Retinal pigment epithelial cell (primary cell): ENCODE results near the gene MYOCOS.

Source experiments
- DNase-seq: peaks from one replicate; pipeline ENCODE4 v3.0.0-alpha.2; 2010; ENCODE audit warnings: low read depth
- H3K4me3 ChIP-seq: 2 replicates; pipeline ENCODE4 v1.5.1; 2011; ENCODE audit warnings: mild to moderate bottlenecking, low read length, control low read depth, moderate library complexity
- TF ChIP-seq, protein P1 (sequence below): conservative IDR thresholded peaks from 2 replicates; pipeline ENCODE4 v1.5.1; 2011; ENCODE audit warnings: low read depth, low read length, control low read depth, inconsistent platforms

MYOCOS gene

DNA sequence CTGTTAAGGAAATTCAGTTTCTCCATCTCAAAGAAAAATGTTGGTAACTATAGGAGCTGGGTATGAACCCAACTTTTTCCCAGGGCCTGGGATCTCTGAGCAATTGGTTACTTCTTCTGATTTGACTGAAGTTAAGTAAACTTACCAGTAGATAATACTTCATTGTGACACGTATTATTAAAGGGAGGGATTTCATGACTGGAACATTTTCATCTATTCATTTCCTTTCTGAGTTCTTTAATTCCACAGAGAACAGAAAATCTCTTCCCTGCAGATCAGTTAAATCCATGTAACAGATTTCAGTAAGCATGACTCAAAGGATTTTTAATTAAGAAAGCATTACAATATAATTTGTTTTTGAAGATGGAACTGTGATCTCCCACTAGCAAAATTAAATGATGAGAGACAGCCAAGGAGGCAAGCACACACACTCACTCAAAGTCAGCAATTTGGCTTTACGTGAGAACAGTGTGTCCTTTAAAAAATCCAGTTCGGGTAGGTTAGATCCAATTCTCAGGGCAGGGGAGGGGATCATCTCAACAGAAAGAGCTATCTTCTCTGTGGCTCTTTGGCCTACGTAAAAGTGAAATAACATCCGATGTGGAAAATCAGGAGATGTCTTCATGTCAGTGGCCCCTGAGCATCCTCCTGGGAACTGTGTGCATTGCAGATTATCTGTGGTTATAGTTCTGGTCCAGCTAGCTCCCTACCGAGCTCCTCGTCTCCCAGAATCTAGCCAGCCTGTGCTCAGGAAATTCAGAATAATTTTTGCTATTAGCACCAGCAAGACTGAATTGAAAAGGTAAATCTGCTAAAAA, 41.2 kb downstream of the MYOCOS start:
- no peak for DNase-seq
- TF ChIP-seq, protein P1, sequence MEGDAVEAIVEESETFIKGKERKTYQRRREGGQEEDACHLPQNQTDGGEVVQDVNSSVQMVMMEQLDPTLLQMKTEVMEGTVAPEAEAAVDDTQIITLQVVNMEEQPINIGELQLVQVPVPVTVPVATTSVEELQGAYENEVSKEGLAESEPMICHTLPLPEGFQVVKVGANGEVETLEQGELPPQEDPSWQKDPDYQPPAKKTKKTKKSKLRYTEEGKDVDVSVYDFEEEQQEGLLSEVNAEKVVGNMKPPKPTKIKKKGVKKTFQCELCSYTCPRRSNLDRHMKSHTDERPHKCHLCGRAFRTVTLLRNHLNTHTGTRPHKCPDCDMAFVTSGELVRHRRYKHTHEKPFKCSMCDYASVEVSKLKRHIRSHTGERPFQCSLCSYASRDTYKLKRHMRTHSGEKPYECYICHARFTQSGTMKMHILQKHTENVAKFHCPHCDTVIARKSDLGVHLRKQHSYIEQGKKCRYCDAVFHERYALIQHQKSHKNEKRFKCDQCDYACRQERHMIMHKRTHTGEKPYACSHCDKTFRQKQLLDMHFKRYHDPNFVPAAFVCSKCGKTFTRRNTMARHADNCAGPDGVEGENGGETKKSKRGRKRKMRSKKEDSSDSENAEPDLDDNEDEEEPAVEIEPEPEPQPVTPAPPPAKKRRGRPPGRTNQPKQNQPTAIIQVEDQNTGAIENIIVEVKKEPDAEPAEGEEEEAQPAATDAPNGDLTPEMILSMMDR, result no peak
- no peak overlapping the region for H3K4me3 ChIP-seq

DNA sequence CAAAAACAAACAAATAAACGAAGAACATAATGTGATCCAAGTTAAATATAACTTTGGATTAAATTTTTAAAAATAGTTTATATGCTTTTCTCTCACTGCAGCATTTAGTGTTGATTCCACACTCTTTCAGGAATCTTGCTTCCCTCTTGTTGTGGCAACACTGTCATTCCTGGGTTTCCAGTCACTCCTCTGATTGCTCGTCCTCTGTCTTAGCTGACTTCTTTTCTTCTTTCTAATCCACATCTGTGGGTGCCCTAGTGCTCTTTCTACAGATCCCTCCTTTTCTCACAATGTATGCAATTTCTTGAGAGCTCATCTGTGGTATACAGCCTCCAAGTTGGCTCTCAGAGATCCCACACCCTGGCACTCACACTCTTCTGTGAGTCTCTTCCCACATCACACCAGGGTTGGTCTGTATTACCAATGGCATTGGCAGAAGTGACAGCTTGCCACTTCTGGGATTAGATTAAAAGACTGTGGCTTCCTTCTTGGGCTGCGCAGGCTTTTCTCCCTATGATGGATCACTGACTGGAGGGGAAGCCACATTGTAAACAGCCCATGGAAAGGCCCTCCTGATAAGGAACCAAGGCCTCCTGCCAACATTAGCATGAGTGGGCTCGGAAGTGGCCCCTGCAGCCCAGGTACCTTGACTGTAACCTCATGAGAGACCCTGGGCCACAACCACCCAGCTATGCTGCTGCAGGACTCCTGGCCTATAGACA, 42.0 kb downstream of the MYOCOS start:
- no peak overlapping the region for H3K4me3 ChIP-seq
- DNase-seq, result no peak
- TF ChIP-seq, protein P1, result no peak

DNA sequence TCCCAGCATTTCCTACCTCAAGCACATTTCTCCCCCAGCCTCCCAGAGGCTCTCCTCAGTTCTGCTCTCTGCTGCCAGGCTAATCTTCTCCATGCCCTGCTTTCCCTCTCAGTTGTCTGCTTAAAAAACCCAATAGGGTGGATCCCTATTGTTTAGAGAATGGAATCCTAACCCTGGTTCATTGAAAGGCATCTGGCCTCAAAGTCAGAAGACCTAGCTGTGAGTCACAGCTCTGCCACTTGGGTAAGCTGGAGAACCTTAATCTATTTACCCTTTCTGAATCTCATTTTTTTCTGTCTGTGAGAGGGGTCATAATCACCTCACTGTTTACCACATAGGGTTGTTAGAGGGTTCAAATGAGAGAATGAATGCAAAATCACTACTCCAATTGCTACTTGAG, 42.9 kb downstream of the MYOCOS start:
- TF ChIP-seq, protein P1, result no peak
- peak; percentile 38 for DNase-seq
- H3K4me3 ChIP-seq, result no peak overlapping the region

- no peak overlapping the region for H3K4me3 ChIP-seq
- TF ChIP-seq, protein P1, result no peak
- no peak for DNase-seq
Observed at GRCh38 chr1:171666114-171666769, 44.2 kb downstream of the MYOCOS start.

GRCh38 chr1:171668372-171668771, 46.3 kb downstream of the MYOCOS start:
- DNase-seq, result no peak
- TF ChIP-seq, protein P1, result no peak
- no peak overlapping the region for H3K4me3 ChIP-seq

GRCh38 chr1:171670739-171671138, 48.7 kb downstream of the MYOCOS start:
- no peak overlapping the region for H3K4me3 ChIP-seq
- no peak for DNase-seq
- TF ChIP-seq, protein P1, result no peak
